G401.6 (cell line): ENCODE results near the gene ITGA7.
"Not testable (repeated sequence)": the region's sequence is repeated elsewhere in the genome, so short reads cannot be mapped to it uniquely, and the experiment has no call there.

Experiments
- FAIRE-seq: peaks from 2 replicates; lab custom pipeline; 2012; peaks lifted over from hg19 to GRCh38; lab: Jason Lieb, UNC

ITGA7 gene

DNA sequence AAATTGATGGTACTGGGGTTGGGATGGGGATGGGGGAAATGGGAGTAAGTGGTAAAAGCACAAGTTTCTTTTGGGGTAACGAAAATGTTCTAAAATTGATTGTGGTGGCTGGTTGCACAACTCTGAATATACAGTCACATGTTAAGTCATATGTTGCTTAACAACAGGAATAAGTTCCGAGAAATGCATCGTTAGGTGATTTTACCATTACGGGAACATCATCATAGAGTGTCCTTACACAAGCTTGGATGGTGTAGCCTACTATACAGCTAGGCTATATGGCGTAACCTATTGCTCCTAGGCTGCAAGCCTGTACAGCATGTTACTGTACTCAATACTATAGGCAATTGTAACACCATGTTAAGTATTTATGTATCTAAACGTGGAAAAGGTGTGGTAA lies 31.0 kb downstream of the ITGA7 start:
- no peak for FAIRE-seq

DNA sequence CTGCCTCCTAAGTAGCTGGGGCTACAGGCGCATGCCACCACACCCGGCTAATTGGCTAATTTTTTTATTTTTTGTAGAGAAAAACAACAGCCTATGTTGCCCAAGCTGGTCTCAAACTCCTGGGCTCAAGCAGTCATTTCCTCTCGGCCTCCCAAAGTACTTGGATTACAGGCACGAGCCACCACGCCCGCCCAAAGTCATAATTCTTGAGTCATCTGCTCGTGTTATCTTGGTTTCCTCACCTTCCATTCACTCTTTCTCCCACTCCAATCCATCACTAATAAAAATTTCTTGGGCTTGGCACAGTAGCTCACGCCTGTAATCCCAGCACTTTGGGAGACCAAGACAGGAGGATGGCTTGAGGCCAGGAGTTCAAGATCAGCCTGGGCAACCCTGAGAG lies 32.0 kb downstream of the ITGA7 start:
- FAIRE-seq, result no peak

DNA sequence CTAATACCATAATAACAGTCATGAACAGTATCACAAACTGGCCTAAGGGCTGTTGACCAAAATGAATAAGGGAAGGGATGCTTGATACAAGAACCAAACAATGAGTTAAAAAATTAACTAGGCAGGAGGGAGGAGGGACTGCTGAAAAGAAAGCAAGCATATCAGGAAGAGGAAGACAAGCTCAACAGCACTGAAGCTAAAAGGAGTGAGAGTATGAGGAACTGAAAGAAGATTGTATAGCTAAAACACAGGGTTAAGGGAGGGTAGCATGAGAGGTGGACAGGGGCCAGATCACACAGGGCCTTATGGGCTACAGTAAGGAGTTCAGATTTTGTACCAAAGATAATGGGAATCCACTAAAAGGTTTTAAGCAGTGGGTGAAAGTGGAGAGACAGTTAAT lies 34.1 kb downstream of the ITGA7 start:
- no peak for FAIRE-seq

DNA sequence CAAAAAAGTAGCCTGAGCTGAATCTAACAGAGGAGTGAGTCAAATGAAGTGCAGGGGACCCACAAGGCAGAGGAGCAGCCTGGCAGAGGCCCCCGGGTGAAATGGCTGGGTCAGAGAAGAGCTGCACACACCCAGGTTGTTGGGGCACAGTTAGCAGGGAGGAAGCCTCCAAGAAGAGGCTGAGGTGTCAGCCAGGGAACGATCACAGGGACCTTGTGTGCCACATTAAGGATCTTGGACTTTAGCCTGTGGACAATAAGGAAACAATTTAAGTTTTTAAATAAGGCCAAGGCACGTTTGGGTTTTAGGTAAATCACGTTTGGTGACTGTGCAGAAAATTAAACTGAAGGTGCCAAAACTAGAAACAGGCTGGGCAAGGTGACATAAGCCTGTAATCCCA lies 36.0 kb downstream of the ITGA7 start:
- no peak for FAIRE-seq

DNA sequence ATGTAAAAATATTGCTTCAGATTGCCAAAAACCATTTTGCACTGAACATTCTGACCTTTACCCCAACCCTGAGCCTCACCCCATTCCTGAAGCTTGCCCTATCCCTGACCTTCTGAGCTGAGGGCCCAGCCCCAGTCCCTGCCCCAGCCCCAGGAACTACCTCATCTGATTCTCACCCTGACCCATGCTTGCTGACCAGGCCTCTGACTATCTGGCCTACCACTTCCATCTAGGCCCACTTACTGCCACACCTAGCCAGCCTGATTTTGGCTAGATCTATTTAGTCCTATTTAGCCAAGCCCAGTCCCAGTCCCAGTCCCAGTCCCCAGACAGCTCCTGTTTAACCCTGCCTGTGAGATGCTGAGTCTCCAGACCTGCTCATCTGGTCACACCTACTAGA lies 37.4 kb downstream of the ITGA7 start:
- no peak for FAIRE-seq

DNA sequence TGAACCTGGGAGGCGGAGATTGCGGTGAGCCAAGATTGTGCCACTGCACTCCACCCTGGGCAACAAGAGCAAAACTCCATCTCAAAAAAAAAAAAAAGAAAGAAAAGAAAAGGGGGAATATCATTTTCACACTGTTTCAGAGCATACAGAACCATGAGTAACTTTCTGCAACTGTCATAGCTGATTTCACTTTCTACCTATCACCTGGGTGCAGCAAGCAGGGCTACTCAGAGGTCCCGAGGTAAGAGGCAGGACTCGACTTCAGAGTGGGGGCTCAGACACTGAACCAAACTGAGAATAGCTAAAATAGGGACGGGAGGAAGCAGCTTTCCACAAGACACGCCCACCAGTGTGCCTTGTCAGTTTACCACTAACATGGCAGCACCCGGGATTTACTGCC lies 41.2 kb downstream of the ITGA7 start:
- FAIRE-seq, result no peak

DNA sequence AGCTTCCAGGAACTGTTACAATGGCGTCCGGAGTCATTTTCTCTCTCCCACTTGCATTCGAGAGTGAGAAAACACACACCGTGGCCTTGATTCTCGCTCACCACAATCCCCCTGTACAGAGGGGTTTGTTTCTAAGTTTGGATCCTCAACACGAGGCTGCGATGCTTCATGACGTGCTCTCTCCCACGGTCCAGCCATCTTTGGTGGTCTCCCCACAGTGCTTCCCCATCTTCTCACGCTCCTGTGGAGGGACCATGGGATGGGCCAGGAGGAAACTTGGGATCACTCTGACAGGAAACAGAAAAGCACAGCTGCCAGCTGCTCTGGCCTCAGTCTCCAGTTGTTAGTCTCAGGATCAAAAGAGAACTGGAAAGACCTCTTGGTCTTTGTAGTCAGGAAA lies 42.9 kb downstream of the ITGA7 start:
- no peak for FAIRE-seq

DNA sequence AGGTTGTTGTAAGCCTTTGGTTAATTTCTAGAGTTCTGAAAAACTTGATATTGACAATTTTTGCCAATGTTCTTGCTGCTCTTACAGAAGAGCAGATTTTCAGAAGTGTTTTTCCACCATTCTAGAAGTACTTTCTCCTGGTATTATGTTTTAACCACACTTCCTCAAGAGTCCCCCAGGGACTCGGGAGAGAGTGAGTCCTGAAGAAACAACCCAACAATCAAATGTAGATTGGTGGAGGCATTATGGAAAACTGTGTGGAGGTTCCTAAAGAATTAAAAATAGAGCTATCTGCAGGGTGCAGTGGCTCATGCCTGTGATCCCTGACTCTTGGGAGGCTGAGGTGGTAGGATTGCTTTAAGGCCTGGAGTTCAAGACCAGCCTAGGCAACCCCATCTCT lies 44.3 kb downstream of the ITGA7 start:
- FAIRE-seq, result no peak

DNA sequence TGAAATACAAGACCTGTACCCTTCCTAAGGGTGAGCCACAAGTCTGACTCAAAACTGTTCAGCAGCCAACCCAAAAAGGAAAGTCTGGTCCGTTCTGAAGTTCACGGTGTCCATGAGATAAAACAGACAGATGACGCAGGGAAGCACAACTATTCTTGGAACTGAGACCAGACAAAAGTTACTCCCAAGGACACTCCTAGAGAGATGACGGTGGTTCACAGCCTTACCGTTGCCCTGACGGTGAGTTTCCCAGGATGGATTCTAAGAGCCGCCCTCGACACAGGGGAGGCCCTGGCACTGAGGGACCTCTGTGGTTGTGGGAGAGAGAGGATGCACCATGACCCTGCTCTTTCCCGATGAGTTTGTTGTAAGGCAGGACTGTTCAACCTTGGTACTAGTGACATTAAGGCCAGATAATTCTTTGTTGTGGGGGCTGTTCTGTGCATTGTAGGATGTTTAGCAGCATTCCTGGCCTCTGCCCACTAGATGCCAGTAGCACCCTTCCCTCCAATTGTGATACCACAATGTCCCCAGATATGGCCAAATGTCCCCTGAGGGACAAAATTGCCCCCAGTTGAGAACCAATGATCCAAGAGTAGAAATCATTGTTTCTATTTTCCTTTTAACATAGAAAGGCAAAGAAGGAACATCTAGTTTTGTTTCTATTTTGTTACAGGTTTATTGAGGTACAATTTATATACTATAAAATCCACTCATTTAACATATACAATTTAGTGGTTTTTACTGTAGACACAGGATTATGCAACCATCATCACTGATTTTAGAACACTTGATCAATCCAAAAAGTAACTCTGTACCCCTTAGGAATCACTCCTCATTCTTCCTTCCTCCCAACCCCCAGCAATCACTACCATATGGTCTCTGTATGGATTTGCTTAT lies 48.0 kb downstream of the ITGA7 start:
- FAIRE-seq, result no peak

DNA sequence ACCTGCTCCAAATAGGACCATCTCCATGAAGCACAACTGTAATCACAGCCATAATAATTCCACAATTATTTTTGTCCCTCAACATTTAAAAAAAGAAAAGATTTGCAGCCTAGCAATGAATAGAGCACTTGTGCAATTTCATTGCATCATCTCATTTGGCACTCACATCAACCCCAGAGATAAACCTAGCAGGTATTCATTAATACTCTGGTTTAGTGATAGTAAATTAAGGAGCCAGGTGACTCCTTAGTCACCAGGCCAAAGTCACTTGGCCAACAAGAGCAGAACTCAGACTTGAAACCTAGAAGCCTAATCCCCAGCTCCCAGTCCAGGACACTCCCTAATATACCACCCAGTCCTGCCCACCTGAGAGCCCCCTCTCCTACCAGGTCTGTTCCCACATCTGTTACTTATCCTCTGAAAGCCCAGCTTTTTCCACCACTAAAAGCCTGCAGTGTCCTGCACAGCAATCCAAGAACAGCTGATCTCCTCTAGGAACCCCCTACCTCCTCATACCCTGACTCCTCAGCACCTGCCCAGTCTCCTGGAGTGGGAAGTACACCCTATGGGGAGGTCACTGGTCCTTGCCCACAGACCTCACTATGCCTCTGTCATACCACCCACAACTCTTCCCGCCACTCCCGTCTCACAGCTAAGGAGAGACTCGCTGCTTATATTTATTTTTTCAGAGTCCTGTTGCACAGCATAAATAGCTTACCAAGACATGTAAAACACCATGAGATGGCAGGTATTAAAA lies 48.9 kb downstream of the ITGA7 start:
- no peak for FAIRE-seq

DNA sequence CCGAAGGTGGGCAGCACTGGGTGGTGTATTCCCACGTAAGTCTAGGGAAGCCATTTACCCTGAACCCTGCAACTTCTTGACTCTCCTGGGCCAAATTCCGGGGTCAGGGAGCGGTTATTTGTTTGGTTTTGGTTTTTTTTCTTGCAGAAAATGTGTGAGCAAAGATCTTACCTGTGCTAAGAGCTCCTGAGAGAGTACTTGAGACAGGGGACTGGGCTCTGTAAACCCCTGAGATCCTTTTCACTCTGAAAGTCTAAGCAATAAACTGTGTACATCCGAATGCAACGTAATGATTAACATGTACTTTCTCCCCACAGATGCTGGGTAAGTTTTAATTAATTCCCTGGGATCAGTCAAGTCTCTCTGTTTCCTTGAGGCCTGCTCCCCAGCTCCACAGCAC lies 49.5 kb downstream of the ITGA7 start:
- no peak for FAIRE-seq

DNA sequence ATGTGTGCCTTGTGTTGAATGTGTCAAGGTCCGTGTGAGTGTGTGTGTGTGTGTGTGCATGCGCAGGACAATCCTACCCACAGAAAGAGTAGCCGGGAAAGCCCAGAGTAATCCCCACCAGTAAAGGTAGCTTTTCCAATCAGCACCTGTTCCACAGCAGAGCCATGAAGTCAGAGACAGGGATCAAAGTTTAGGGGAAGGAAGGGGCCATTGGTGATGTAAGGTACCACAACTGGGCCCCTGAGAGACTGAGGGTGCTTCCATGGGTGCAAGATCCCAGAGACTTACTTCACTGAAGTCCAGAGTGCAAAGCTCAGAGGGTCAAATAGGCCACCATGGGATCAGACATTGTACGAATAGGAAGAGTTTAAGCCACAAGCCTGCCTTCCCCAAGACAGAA lies 50.5 kb downstream of the ITGA7 start:
- FAIRE-seq, result no peak

DNA sequence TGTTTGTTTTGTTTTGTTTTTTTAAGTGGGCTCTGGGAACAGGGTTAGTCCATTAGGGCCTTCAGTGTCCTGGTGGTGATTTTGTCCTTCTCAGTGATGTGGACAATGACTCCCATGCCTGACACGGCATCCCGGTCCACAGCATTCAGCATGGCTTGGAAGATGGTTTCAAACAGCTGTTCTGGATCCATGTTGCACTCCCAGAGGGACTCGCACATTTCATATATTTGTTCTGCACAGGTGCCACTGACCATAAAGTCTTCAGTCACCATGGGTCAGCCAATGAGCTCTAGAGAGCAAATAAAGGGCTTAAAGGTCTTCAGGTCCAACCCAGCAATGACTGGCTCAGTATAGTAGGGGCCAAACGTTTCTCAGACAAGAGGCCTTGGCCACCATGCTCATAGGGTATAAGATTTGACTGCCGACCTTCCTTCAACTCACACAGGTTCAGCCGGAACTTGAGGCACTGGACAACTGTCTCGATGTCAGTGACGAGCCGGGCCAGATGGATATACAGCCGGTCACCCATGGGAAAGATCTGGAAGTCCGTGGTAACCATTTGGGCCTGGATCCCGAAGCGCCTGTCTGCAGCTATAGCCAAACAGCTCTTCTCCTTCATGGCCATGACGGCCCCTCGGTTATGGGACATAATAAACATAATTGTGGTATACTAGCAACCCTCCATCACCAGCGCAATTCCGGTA lies 53.0 kb downstream of the ITGA7 start:
- no peak for FAIRE-seq

DNA sequence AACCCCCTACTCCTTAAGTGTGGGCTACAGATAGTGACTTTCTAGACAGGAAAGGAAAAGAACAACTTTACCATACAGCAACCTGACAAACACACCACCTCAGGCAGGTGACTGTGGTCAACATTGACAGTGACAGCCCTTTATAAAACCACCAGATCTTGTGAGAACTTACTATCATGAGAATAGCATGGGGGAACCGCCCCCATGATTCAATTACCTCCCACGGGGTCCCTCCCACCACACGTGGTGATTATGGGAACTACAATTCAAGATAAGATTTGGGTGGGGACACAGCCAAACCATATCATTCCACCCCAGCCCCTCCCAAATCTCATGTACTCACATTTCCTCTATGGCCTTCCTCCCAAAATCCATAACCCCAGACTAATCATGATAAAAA lies 54.7 kb downstream of the ITGA7 start:
- no peak for FAIRE-seq

DNA sequence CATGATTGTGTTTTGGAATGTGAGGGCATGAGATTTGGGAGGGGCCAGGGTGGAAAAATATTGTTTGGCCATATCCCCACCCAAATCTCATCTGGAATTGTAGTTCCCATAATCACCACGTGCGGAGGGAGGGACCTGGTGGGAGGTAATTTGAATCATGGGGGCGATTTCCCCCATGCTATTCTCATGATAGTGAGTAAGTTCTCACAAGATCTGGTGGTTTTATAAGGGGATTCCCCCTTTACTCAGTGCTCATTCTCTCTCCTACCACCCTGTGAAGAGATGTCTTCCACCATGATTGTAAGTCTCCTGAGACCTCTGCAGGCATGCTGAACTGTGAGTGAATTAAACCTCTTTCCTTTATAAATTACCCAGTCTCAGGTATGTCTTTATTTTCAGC lies 55.4 kb downstream of the ITGA7 start:
- FAIRE-seq, result no peak

DNA sequence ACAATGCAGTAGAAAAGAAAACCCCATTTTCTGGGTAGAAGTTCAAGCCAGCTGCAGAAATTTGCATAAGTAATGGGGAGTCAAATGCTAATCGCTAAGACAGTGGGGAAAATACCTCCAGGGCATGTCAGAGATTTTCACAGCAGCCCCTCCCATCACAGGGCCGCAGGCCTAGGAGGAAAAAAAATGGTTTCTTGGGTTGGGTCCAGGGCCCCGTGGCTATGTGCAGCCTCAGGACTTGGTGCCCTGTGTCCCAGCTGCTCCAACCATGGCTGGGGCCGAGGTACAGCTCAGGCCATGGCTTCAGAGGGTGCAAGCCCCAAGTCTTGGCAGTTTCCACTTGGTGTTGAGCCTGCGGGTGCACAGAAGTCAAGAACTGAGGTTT lies 56.4 kb downstream of the ITGA7 start:
- FAIRE-seq, result no peak

DNA sequence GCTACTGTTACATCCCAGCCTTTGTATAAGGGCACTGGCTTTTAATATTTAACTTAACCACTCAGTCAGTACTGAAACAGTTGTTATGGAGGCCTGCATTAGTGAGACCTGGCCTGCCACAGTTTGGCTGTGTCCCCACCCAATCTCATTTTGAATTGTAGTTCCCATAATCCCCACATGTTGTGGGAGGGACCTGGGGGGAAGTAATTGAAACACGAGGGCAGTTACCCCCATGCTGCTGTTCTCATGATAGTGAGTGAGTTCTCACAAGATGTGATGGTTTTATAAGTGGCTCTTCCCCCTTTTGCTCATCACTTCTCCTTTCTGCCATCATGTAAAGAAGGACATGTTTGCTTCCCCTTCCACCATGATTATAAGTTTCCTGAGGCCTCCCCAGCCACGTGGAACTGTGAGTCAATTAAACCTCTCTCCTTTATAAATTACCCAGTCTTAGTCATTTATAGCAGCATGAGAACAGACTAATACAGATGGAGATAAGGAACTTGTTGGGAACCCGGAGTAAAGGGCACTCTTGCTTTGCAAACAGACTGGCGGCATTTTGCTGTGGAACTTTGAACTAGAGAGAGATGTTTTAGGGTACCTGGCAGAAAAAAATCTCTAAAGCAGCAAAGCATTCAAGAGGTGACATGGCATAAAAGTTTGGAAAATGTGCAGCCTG lies 56.9 kb downstream of the ITGA7 start:
- not testable (repeated sequence) for FAIRE-seq

DNA sequence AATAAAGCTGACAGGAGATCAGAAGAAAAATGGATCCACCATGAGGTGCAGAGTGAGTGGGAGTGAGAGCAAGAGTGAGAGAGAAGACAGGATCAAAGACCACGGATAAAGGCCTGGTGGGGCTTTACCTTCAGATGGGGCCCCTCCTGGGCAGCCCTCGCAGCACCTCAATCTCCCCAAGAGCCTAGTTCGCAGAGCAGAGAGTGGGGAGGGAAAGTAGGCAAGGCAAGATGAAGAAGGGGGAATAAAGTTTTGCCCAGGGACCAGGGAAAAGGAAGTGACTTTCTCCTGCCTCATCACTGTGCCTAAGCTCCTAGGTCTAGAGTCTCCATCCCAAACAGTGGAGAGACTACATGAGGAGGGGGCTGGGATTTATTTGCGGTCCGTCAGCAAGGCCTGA lies 60.7 kb downstream of the ITGA7 start:
- FAIRE-seq, result no peak

DNA sequence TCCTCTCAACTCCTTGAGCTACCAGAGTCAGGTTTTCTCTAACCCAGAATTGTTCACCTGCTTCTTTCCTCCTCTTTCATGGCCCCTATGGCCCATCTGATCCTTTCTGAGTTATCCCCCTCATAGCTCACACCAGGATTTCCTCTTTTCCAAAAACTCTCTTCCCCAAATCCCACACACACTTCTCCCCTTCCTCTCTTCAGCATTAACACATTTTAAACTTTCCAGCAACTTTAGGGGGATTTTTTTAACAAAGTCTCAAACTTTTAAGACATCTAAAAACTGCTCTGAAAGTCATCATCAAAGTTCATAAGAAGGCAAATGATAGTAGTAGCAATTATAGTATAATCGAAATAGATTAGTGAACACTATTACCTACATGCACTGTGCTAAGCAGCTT lies 63.1 kb downstream of the ITGA7 start:
- FAIRE-seq, result no peak

DNA sequence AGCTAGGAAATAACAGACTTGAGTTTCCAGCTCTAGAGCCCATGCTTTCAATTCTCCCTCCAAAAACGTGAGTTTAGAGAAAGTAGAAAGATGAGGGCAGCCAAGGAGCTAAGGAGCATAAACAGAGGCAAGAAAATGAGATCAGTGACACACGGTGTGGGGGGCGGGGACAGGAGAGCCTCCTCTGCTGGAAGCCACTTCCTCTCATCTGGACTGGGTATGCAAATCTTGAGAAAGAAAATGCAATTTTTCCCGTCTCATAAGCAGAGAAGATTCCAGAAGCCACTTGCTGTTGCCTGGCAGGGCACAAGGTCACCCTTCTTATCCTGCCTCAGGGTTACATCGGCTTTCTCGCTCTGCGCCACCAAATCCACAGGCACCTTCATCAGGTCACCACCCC lies 65.0 kb downstream of the ITGA7 start:
- FAIRE-seq, result no peak

DNA sequence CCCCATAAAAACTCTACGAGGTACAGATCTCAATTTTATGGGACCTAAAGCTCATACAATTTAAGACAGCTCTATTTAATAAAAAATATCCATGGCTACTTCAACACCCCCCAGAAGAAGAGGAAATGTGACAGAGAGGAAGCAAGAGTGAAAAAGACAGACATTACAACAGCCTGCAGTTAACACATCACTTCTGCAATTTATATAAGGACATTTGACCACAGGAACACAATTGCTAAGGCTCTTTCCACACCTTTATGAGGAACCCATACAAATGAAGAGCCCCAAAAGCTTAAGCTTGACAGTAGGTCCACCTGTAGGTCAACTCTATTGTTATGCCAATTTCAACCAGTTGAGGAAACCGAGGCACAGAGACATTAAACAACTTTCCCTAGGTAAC lies 65.4 kb downstream of the ITGA7 start:
- FAIRE-seq, result no peak

DNA sequence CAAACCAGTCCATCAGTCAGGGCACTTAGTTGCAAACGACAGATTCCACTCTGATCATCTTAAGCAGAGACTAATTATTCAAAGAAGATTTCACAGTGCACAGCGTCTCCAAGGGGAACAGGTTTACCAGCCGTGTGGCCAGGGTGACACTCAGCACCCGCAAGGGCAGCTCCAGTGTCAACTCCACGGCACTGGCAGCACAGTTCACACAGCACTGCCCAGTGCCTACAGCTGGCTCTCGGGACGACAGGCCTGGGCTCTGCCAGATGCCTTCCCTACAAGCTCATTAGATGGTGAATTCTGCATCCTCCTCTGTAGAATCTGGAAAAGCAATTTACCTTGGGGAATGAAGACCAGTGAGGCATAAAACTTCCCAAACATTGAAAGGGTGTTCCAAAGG lies 66.1 kb downstream of the ITGA7 start:
- FAIRE-seq, result no peak

DNA sequence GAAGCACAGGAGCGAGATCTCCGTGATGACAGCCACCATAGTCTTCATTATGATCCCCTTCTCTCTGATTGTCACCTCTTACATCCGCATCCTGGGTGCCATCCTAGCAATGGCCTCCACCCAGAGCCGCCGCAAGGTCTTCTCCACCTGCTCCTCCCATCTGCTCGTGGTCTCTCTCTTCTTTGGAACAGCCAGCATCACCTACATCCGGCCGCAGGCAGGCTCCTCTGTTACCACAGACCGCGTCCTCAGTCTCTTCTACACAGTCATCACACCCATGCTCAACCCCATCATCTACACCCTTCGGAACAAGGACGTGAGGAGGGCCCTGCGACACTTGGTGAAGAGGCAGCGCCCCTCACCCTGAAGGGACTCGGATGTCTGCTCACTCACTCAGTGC lies 70.2 kb downstream of the ITGA7 start:
- no peak for FAIRE-seq
